ENCODE data around the gene COL3A1.

Gene COL3A1

GRCh38 chr2:188984680-188985079 lies 10.5 kb downstream of the COL3A1 start:
- Mint-ChIP-seq H3K27ac (no peak overlapping the region), H3K9me3 (no peaks in the 10 kb centered on the region), H3K4me3 (no peak overlapping the region), H3K36me3 (ENCODE audit: low read depth) (peaks cover 3% of the 10 kb centered on the region), H3K27me3 (ENCODE audit: low read depth, poor library complexity) (no peaks in the 10 kb centered on the region), H3K4me1 (peaks cover 2% of the 10 kb centered on the region)
- TF ChIP-seq, protein P1, sequence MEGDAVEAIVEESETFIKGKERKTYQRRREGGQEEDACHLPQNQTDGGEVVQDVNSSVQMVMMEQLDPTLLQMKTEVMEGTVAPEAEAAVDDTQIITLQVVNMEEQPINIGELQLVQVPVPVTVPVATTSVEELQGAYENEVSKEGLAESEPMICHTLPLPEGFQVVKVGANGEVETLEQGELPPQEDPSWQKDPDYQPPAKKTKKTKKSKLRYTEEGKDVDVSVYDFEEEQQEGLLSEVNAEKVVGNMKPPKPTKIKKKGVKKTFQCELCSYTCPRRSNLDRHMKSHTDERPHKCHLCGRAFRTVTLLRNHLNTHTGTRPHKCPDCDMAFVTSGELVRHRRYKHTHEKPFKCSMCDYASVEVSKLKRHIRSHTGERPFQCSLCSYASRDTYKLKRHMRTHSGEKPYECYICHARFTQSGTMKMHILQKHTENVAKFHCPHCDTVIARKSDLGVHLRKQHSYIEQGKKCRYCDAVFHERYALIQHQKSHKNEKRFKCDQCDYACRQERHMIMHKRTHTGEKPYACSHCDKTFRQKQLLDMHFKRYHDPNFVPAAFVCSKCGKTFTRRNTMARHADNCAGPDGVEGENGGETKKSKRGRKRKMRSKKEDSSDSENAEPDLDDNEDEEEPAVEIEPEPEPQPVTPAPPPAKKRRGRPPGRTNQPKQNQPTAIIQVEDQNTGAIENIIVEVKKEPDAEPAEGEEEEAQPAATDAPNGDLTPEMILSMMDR (IDR thresholded peaks at IDR 0.05) = no peak
- no peak for DNase-seq

GRCh38 chr2:188986839-188987238 lies 12.7 kb downstream of the COL3A1 start:
- H3K9me3 Mint-ChIP-seq = no peaks in the 10 kb centered on the region
- H3K4me3 Mint-ChIP-seq = no peak overlapping the region
- DNase-seq = no peak
- H3K36me3 Mint-ChIP-seq (ENCODE audit: low read depth) = peaks cover 6% of the 10 kb centered on the region
- peak overlapping the region; percentile 7 for H3K27ac Mint-ChIP-seq
- no peaks in the 10 kb centered on the region for H3K27me3 Mint-ChIP-seq (ENCODE audit: low read depth, poor library complexity)
- H3K4me1 Mint-ChIP-seq = no peaks in the 10 kb centered on the region
- TF ChIP-seq, protein P1 (IDR thresholded peaks at IDR 0.05) = no peak

- DNase-seq = no peak
- no peaks in the 10 kb centered on the region for H3K9me3 Mint-ChIP-seq
- H3K27me3 Mint-ChIP-seq (ENCODE audit: low read depth, poor library complexity) = no peaks in the 10 kb centered on the region
- no peak overlapping the region for H3K4me3 Mint-ChIP-seq
- TF ChIP-seq, protein P1 (IDR thresholded peaks at IDR 0.05) = no peak
- H3K4me1 Mint-ChIP-seq = no peaks in the 10 kb centered on the region
- H3K27ac Mint-ChIP-seq = no peak overlapping the region
- H3K36me3 Mint-ChIP-seq (ENCODE audit: low read depth) = peaks cover 37% of the 10 kb centered on the region
These were observed 19.1 kb downstream of the COL3A1 start for GRCh38 chr2:188993247-188993646.

GRCh38 chr2:188997263-188997662 lies 23.1 kb downstream of the COL3A1 start:
- no peaks in the 10 kb centered on the region for H3K9me3 Mint-ChIP-seq
- H3K4me1 Mint-ChIP-seq = no peaks in the 10 kb centered on the region
- H3K27me3 Mint-ChIP-seq (ENCODE audit: low read depth, poor library complexity) = no peaks in the 10 kb centered on the region
- H3K27ac Mint-ChIP-seq = peak overlapping the region; percentile 73
- H3K4me3 Mint-ChIP-seq = no peak overlapping the region
- peaks cover 28% of the 10 kb centered on the region for H3K36me3 Mint-ChIP-seq (ENCODE audit: low read depth)
- DNase-seq = no peak
- TF ChIP-seq, protein P1 (IDR thresholded peaks at IDR 0.05) = no peak

DNA sequence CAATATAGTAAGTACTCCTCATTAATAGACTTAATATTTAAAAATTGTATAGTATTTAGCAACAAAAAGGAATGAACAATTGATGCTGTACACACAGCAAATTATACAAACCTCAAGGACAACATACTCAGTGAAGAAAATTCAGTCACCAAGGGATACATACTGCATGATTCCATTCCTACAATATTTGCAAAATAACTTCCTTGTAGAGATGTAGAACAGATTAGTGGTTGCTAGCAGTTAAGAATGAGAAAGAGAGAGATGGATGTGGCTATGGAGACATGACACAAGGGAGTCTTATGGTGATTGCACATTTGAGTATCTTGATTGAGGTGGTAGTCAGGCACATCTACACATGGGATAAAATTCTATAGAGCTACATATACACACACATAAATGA lies 26.0 kb downstream of the COL3A1 start:
- Mint-ChIP-seq H3K27ac (no peak overlapping the region), H3K36me3 (ENCODE audit: low read depth) (peaks cover 8% of the 10 kb centered on the region), H3K4me1 (no peaks in the 10 kb centered on the region), H3K4me3 (no peak overlapping the region), H3K27me3 (ENCODE audit: low read depth, poor library complexity) (no peaks in the 10 kb centered on the region), H3K9me3 (no peaks in the 10 kb centered on the region)
- no peak for DNase-seq
- TF ChIP-seq, protein P1 (IDR thresholded peaks at IDR 0.05) = no peak

GRCh38 chr2:189002079-189002478 lies 27.9 kb downstream of the COL3A1 start:
- H3K36me3 Mint-ChIP-seq (ENCODE audit: low read depth) = peaks cover 10% of the 10 kb centered on the region
- no peaks in the 10 kb centered on the region for H3K27me3 Mint-ChIP-seq (ENCODE audit: low read depth, poor library complexity)
- no peaks in the 10 kb centered on the region for H3K4me1 Mint-ChIP-seq
- no peak for DNase-seq
- no peak overlapping the region for H3K4me3 Mint-ChIP-seq
- H3K9me3 Mint-ChIP-seq = no peaks in the 10 kb centered on the region
- H3K27ac Mint-ChIP-seq = no peak overlapping the region
- TF ChIP-seq, protein P1 (IDR thresholded peaks at IDR 0.05) = no peak
